Measurements from ENCODE around the gene LRRC36. TPM values are rescaled to one million over a fixed set of nuclear protein-coding genes. Genes with fewer than 3 reads are reported as not detected.

Gene LRRC36
- total and polyA plus RNA-seq, 10 of the 15 experiments (the other 5 are each of a cell fraction or from before 2014, with no cell fraction given), result 0.45 to 2.0 (median 0.75) TPM; not detected in 1

DNA sequence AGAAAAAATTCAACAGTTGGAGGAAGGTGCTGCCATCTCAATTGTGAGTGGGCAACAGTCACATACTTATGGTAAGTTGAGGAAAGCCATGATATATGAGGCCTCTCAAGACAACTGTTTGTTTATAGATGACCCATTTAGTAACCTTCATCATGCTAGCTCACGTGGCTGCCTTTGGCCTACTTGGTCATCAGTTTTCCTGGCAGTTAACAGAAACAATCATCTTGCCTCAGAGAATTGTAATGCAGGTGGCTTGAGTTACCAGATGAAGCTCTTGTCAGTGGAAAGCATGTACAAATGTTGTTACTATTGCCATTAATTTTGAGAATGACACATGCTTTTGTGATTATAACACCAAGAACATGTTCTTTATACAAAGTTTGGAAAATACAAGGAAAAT lies 52.0 kb downstream of the LRRC36 start (continued):
- TF ChIP-seq, protein P1, sequence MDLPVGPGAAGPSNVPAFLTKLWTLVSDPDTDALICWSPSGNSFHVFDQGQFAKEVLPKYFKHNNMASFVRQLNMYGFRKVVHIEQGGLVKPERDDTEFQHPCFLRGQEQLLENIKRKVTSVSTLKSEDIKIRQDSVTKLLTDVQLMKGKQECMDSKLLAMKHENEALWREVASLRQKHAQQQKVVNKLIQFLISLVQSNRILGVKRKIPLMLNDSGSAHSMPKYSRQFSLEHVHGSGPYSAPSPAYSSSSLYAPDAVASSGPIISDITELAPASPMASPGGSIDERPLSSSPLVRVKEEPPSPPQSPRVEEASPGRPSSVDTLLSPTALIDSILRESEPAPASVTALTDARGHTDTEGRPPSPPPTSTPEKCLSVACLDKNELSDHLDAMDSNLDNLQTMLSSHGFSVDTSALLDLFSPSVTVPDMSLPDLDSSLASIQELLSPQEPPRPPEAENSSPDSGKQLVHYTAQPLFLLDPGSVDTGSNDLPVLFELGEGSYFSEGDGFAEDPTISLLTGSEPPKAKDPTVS (IDR thresholded peaks at IDR 0.05; ENCODE audit: low read depth, low read length), result no peak
- TF ChIP-seq, protein P2, sequence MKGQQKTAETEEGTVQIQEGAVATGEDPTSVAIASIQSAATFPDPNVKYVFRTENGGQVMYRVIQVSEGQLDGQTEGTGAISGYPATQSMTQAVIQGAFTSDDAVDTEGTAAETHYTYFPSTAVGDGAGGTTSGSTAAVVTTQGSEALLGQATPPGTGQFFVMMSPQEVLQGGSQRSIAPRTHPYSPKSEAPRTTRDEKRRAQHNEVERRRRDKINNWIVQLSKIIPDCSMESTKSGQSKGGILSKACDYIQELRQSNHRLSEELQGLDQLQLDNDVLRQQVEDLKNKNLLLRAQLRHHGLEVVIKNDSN (IDR thresholded peaks at IDR 0.05; ENCODE audit: borderline replicate concordance, extremely low read length, insufficient read depth, low read depth, low read length), result no peak
- TF ChIP-seq, protein P3, sequence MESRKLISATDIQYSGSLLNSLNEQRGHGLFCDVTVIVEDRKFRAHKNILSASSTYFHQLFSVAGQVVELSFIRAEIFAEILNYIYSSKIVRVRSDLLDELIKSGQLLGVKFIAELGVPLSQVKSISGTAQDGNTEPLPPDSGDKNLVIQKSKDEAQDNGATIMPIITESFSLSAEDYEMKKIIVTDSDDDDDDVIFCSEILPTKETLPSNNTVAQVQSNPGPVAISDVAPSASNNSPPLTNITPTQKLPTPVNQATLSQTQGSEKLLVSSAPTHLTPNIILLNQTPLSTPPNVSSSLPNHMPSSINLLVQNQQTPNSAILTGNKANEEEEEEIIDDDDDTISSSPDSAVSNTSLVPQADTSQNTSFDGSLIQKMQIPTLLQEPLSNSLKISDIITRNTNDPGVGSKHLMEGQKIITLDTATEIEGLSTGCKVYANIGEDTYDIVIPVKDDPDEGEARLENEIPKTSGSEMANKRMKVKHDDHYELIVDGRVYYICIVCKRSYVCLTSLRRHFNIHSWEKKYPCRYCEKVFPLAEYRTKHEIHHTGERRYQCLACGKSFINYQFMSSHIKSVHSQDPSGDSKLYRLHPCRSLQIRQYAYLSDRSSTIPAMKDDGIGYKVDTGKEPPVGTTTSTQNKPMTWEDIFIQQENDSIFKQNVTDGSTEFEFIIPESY (IDR thresholded peaks at IDR 0.05), result no peak
- no peak for TF ChIP-seq SMC3 (IDR thresholded peaks at IDR 0.05; ENCODE audit: borderline replicate concordance, low read length)
- no peak for TF ChIP-seq BRCA1 (IDR thresholded peaks at IDR 0.05; ENCODE audit: low read depth, low read length)

DNA sequence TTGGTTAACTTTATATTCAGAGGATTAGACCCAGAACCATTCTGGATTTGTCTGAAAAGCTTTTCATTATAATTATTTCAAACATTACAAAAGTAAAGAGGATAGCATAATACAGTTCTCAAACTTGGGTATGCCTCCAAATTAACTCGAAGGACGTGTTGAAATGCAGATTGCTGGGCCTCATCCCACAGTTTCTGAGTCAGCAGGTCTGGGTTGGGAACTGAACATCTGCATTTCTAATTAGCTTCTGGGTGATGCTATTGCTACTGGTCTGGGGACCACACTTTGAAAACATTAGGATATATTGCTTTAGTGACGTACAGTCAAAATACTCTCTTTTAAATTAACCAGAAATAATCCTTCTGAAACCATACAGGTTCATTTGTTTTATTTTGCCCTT lies 56.7 kb downstream of the LRRC36 start:
- Histone ChIP-seq H3K4me3 (no peak overlapping the region), H3K9me3 (replicated peaks; ENCODE audit: control insufficient read depth, insufficient read depth, low read length) (no peaks in the 10 kb centered on the region), H3K79me2 (ENCODE audit: control insufficient read depth, insufficient read depth, low read length) (no peaks in the 10 kb centered on the region), H3K27me3 (replicated peaks in 1 of 2; ENCODE audit: control insufficient read depth in 2 of 2, insufficient read depth in 2 of 2, low read length in 1 of 2) (no peaks in the 10 kb centered on the region; a peak in 2 of 4 replicates), H3K9ac (ENCODE audit: control insufficient read depth, insufficient read depth, low read length) (no peak overlapping the region), H3K36me3 (ENCODE audit: control insufficient read depth in 2 of 2, insufficient read depth in 2 of 2, low read length in 1 of 2) (no peaks in the 10 kb centered on the region), H3K4me2 (ENCODE audit: control insufficient read depth, insufficient read depth) (no peak overlapping the region), H3K4me1 (ENCODE audit: control insufficient read depth, insufficient read depth, low read length) (no peaks in the 10 kb centered on the region), H3K27ac (ENCODE audit: control insufficient read depth, insufficient read depth) (no peak overlapping the region), H2AFZ (ENCODE audit: control insufficient read depth, low read depth, low read length) (no peak overlapping the region), H4K20me1 (ENCODE audit: control insufficient read depth, insufficient read depth) (no peaks in the 10 kb centered on the region)
- intact Hi-C loops (cut with micrococcal nuclease; ENCODE audit: unreplicated experiment), result no loop called here
- POLR2A ChIA-PET, result no interaction called here
- ATAC-seq, result no peak
- RAD21 ChIA-PET (ENCODE audit: unreplicated experiment), result interaction anchor here (1.4 kb wide), 1 partner anchor 16 kb away, joined by 3 read pairs; no protein-coding TSS in a partner anchor
- in situ Hi-C loops (cut with MboI), result no loop called here
- TF ChIP-seq MEF2B (IDR thresholded peaks at IDR 0.05; ENCODE audit: partially characterized antibody, poor library complexity, severe bottlenecking), result no peak
- no peak for TF ChIP-seq ZNF274 (IDR thresholded peaks at IDR 0.05; ENCODE audit: insufficient read depth, insufficient read length)
- TF ChIP-seq BCL11A (IDR thresholded peaks at IDR 0.05; ENCODE audit: low read depth, low read length), result no peak
- TF ChIP-seq NR2C2 (IDR thresholded peaks at IDR 0.05; ENCODE audit: borderline replicate concordance, control insufficient read depth, insufficient read length, low read depth), result no peak
- no peak for TF ChIP-seq NFIC (IDR thresholded peaks at IDR 0.05; ENCODE audit: low read depth, low read length)
- TF ChIP-seq WRNIP1 (IDR thresholded peaks at IDR 0.05; ENCODE audit: borderline replicate concordance, low read depth, low read length), result no peak
- TF ChIP-seq CREB1 (IDR thresholded peaks at IDR 0.05; ENCODE audit: low read depth), result no peak
- TF ChIP-seq ZZZ3 (IDR thresholded peaks at IDR 0.05; ENCODE audit: control insufficient read depth, insufficient read length, low read depth), result no peak
- TF ChIP-seq RB1 (IDR thresholded peaks at IDR 0.05; ENCODE audit: borderline replicate concordance), result no peak
- no peak for TF ChIP-seq TAF1 (IDR thresholded peaks at IDR 0.05; ENCODE audit: borderline replicate concordance, low read depth, low read length)
- no peak for TF ChIP-seq SREBF2 (IDR thresholded peaks at IDR 0.05; ENCODE audit: low read length)
- TF ChIP-seq, protein P4, sequence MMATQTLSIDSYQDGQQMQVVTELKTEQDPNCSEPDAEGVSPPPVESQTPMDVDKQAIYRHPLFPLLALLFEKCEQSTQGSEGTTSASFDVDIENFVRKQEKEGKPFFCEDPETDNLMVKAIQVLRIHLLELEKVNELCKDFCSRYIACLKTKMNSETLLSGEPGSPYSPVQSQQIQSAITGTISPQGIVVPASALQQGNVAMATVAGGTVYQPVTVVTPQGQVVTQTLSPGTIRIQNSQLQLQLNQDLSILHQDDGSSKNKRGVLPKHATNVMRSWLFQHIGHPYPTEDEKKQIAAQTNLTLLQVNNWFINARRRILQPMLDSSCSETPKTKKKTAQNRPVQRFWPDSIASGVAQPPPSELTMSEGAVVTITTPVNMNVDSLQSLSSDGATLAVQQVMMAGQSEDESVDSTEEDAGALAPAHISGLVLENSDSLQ (IDR thresholded peaks at IDR 0.05), result no peak
- TF ChIP-seq IKZF2 (IDR thresholded peaks at IDR 0.05), result no peak
- TF ChIP-seq, protein P5, sequence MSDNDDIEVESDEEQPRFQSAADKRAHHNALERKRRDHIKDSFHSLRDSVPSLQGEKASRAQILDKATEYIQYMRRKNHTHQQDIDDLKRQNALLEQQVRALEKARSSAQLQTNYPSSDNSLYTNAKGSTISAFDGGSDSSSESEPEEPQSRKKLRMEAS (IDR thresholded peaks at IDR 0.05; ENCODE audit: low read depth, low read length), result no peak
- CTCF ChIA-PET, result interaction anchor here (1.1 to 1.4 kb wide), 2 partner anchors 16 to 65 kb away, joined by 3 to 4 read pairs; no protein-coding TSS in a partner anchor
- WGBS (ENCODE audit: insufficient coverage, insufficient replicate concordance, low lambda C conversion rate, missing lambda C conversion rate), result 24% methylated on average over 3 of the region's 3 CpGs
- no TSS peak for BruUV-seq (replicated peaks)
- DNase-seq (ENCODE audit: low read depth, low spot score), result no peak
- FAIRE-seq, result no peak
- SMC1A ChIA-PET (ENCODE audit: uncharacterized antibody, unreplicated experiment), result interaction anchor here (1.4 kb wide), 1 partner anchor 45 kb away, joined by 4 read pairs; no protein-coding TSS in a partner anchor
